SK-MEL-5 (cell line): ENCODE results near the gene TOR1A. TPM values are rescaled to one million over a fixed set of nuclear protein-coding genes. Genes with fewer than 3 reads are reported as not detected.

Experiments used
- DNase-seq: peaks from one replicate; pipeline ENCODE4 v3.0.0-alpha.2; 2016; ENCODE audit warnings: low read depth, low spot score
- in situ Hi-C: cut with HindIII; loops from 2 replicates; pipeline ENCODE4 v1.10.0; 2016; ENCODE audit warnings: low sequenced_read_pairs, high pct_unique_total_duplicates, low pct_unique_long_range_greater_than_20kb
- total RNA-seq: library from RNA; depleted of rRNA; stranded (reverse); fragments of >200 nt; shearing (Covaris generic); gene quantifications from 2 replicates; pipeline ENCODE4 v1.2.3, GENCODE V29; 2014

The TOR1A gene
- total RNA-seq, 1 experiment from 2014 or later: 23.7 TPM

DNA sequence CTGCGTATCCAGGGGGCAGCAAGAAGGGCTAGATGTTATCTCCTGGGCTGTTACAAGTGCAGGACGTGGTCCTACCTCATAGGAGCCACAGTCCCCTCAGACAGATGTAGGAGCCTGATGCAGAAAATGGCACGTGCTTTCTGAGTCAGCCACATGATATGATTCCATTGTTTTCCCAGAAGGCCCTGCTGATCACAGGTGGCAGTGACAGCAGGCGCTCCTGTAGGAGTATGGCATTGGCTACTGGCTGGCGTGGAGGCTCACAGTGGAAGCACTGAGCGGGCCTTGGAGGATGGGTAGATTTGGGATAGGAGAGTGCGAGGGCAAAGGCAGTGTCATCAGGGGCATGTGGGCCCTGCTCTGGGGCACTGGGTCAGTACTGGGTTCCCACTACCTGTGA is 33.3 kb upstream of the TOR1A start:
- no peak for DNase-seq
- in situ Hi-C loops: no loop called here

DNA sequence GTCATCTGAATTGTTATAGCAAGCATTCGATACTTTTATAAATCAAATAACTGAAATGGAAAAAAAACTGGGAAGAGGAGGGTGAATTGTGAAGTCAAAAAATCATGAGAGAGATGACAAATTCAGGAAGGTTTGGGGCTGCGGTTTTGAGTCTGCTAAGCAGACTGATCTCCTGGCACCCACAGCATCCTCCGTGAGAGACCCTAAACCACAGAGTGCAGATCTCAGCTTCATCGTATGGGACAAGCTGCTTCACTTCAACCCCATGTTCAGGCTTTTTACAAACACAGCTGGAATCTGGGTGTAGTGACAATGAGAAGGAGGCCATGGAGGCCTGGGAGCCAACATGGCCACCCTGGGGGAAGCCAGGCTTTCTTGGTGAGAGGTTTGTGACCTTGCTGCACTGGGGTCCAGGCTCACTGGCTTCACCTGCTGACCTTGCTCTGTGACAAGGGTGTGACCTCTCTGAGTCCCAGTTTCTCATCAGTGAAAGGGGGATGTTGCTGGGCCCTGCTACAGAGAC is 30.7 kb upstream of the TOR1A start:
- in situ Hi-C loops: no loop called here
- no peak for DNase-seq

DNA sequence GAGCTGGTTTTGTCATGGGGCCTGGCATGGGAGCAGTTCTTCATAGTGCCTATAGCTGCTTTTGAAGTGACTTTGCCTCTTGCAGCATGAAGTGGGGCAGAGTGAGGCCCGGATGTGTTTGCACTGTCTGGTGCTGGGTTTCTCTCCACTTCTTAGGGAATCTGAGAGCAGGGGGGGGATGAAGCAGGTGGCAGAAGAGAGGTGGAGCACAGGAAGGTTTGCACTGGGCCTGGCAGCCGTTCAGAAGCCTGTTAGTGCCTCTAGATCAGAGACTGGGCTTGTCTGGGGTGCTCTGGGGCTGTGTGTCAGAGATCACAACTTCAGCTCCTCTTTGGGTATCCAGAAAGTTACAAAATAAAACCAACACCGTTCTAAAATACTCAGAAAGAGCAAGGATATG is 29.7 kb upstream of the TOR1A start:
- DNase-seq: no peak
- in situ Hi-C loops: no loop called here

DNA sequence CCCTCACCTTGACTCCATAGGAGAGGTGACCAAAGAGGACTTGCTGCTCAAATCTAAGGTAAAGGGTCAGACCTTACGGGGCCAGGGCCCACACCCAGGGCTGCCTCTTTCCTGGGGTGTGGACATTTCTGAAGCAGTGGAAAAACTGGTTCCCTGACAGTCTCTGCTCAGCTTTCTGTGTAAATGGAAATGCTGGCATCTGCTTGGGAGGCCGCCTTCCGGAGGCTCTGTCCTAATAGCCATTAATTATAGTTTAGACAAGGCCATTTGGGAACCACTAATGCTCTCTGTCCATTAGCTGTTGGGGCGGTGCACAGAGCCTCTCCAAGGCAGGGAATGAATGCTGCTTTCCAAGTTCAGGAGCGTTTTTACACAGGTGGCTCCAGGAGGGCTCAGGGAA is 28.6 kb upstream of the TOR1A start:
- in situ Hi-C loops: no loop called here
- no peak for DNase-seq

DNA sequence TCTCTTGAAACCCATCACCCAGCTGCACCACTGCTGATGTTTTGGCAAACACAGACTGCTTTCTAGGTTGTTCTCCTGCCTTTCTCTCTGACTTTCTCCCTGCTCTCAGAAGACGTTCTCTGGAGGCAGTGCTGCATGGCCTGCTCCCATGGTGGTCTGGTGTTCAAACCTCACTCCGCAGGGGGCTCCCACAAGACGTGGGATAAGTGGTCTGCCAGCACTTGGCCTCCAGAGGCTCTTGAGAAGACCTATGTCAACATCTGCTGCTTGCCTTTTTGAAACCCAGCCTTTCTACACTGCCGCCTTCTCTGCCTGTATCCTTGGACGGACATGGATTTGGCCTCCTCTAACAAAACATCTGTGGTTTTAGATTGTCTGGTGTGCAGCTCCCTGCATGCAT is 27.9 kb upstream of the TOR1A start:
- no peak for DNase-seq
- in situ Hi-C loops: no loop called here

DNA sequence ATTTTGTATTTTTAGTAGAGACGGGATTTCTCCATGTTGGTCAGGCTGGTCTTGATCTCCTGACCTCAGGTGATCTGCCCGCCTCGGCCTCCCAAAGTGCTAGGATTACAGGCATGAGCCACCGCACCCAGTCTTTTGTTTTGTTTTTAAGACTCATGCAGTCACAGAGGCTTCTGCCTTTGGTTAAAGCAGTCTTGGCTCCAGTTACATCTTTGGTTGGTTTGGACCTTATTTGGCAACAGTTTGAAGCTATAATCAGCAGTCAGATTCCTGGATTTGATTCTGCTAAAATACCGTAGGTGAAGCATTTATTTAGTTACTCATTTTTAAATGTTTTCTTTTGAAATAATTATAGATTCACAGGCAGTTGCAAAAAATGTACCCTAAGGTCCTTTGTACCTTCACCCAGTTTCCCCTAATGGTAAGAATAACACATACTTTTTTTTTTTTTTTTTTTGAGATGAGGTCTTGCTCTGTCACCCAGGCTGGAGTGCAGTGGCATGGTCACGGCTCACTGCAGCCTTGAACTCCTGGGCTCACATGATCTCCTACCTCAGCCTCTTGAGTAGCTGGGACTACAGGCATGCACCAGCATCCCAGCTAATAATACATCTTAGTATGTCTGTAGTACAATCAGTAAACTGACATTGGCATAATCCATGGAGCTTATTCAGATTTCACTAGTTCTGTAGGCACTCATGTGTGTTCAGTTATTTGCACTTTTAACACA is 27.1 kb upstream of the TOR1A start:
- in situ Hi-C loops: no loop called here

DNA sequence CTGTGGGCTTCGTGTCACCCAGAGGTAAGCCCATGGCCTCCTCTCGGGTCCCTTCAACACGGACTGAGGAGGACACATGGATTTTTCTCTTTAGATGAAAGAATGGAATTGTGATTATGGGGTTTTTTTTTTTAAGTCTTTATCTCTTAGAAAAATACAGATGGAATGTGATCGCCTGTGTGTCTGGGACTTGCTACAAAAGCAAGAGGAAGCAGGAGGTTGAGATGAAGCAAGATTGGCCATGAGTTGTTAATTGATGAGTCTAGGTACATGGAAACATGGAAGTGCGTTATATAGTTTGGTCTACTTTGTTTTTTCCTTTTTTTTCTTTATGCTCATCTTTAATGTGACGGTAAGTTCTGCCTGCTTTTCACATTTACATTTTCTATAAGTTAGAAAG is 26.0 kb upstream of the TOR1A start:
- in situ Hi-C loops: no loop called here

More for the DNA sequence above, 27.1 kb upstream of the TOR1A start:
- no peak for DNase-seq

DNA sequence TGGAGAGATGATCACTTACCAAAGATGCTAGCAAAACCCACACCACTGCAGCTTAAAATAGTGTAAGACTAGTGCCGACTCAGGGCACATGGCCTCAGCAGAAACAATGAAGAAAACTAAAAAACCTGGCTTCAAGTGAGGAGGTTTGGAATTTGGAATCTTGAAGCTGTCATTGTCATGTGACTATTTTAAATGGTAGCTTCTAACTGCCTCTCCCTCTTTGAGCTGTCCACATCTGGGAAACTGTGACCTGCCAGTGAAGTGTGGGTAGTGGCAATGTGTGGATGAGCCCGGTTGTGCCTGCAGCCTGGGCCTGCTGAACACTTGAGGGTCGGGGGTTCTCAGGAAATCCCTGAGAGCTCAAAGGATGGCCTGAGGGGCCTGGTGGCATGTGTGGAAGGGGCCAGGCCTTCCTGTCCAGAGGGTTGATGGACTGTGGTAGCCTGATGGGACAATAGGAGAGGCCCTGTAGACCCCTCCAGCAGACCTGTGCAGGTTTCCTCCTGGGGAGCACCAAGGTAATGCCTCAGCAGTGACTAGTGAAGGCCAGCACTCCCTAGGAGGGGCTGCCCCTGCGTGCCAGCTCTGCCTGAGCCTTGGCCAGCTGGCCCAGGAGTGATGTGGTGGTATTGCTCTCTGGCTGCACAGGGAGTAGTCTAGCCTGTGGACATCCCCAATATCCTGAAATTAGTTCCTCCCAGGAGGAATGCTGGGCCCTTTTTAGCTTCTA is 24.9 kb upstream of the TOR1A start:
- in situ Hi-C loops: no loop called here
- no peak for DNase-seq

More for the DNA sequence above, 26.0 kb upstream of the TOR1A start:
- DNase-seq: no peak

DNA sequence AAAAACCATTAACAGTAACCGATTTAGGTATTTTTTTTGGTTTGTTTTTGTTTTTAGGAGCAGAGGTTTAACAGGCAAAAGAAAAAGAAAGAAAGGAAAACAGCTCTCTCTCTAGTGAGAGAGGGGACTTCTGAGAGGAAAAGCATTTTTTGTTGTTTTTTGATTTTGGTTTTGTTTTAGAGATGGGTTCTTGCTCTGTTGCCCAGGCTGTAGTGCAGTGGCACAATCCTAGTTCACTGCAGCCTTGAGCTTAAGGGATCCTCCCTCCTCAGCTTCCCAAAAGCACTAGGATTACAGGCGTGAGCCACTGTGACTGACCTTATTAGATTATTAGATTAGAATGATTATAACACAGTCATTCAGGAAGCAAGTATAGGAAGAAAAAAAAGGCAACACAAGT is 21.4 kb upstream of the TOR1A start:
- DNase-seq: no peak
- in situ Hi-C loops: no loop called here

DNA sequence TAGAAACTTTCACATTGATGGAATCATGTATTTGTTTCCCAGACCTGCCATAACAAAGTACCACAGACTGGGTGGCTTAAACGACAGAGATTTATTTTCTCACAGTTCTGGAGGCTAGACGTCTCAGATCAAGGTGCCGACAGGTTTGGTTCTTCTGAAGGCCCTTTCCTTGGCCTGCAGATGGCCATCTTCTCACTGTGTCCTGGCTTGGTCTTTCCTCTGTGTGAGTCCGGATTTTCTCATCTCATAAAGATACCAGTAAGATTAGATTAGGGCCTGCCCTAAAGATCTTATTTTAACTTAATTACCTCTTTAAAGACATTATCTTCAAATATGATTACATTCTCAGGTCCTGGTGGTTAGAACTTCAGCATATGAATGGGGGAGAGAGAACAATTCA is 17.1 kb upstream of the TOR1A start:
- in situ Hi-C loops: no loop called here

DNA sequence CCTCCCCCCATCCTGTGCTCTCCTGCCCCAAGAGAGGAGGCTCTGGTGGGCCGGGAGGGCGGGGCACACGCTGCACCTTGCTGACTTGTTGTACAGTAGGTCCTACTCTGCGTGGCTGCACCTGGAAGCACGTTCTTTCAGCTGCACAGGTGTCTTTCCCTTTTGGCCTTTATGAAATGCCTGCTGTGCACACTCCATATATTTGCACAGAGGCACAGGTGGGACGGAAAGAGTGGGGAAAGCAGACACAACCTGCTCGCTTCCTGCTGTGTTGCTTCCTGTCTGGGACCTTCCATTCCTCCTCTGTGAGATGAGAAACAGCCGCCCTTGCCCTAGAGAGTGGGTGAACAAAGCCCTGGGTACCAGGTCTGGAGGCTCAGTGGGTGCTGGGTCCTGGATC is 16.1 kb upstream of the TOR1A start:
- DNase-seq: no peak
- in situ Hi-C loops: no loop called here

More for the DNA sequence above, 17.1 kb upstream of the TOR1A start:
- no peak for DNase-seq

DNA sequence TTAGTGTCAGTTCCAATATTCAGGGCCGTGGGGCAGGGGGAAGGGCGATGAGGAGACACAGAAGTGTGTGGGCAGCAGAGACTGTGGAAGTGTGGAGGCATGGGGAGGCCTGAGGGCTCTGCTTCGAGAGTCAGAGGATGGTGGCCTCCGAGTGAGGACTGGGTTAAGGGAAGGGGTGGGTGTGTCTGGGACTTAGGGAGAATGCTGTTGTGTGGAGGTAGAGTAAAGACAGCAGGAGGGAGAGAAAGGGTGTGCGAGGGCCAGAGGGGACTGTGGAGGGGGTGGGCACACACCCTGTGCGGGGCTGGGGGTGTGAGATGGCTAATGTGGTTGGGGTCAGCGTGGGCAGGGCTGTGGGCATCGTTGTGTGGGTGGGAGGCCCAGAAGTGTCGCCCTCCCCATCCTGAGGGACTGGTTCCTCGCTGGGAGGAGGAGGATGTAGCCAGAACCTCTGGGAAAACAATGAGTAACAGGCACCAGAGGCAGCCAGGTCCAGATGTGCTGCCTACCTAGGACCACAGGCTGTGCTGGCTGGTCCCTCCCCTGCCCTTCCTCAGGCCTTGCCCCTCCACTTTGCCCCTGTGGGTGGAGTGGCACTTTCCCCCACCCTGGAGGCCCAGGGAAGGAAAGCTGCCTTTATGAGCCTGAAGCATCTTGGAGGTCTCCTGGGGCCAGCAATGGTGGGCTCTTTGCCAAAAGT is 15.5 kb upstream of the TOR1A start:
- DNase-seq: no peak
- in situ Hi-C loops: no loop called here

DNA sequence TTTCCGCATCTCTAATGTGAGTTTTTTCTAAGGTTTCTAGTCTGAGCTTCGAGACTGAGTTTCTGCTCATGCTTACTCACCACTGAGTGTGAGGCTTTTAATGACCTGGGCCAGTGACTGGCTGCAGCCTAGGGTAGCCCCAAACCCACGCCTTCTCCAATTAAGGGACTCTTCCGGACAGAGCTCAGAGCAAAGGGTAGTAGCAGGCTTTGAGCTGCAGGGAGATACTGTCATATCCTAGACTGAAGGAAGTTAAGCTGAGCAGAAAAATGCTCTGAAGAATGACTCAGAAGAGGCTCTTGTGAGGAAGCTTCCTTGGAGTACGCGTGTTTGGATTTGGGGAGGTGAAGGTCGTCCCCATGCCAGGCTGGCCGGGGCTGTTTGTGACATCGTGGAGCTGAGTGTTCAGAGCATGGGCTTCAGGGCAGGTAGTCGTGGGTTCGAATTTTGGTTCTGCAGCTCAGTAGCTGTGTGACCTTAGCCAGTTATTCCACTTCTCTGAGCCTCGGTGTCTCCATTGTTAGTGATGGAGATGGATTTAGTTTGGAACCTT is 14.8 kb upstream of the TOR1A start:
- DNase-seq: no peak
- in situ Hi-C loops: no loop called here

DNA sequence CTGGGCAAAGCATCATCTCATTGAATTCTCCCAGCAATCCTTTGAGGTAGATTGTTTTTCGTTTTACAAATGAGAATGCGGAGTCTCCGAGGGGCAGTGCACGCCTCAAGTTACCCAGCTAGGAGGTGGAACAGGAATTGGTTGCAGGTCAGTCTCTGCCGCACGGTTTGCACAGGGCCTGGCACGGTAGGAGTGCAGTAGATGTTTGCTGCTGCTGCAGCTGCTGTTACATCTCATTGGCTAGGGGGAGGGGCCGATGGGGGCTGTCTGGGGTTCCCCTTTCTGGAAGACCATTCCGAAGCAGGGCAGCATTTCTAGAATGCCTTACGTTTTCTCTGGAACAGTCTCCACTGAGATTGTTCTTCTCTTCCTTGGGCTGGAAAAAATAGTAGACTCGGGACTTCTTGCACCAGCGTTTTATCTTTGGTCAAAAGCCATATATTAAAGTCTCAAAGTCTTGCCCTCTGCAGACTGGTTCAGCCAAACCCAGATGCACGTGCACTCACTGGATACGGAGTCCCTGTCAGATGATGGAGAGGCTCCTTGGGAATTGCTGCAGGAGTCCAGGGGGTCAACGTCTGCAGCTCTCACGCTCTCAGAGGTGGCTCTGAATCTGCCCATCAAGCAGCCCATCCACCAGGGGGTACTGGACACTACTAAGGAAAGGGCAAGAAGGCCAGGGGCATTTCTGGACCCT is 12.5 kb upstream of the TOR1A start:
- in situ Hi-C loops: no loop called here
- no peak for DNase-seq

DNA sequence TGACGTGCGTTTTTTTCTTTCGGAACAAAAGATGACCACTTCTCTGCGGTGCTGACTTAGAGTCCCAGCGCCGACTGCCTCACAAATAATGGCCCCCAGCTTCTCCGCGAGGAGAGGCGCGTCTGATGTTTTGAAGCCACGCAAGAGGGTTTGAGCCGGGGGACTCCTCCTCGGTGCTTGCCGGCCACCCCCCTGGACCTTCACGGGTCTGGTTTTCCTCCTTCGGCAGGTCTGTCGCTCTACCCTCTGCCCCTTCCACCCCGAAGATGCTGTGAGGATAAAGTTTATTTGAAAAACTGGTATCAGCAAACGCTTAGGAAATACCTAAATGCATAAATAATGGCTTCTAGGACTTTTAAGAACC is 11.9 kb upstream of the TOR1A start:
- DNase-seq: no peak
- in situ Hi-C loops: no loop called here

DNA sequence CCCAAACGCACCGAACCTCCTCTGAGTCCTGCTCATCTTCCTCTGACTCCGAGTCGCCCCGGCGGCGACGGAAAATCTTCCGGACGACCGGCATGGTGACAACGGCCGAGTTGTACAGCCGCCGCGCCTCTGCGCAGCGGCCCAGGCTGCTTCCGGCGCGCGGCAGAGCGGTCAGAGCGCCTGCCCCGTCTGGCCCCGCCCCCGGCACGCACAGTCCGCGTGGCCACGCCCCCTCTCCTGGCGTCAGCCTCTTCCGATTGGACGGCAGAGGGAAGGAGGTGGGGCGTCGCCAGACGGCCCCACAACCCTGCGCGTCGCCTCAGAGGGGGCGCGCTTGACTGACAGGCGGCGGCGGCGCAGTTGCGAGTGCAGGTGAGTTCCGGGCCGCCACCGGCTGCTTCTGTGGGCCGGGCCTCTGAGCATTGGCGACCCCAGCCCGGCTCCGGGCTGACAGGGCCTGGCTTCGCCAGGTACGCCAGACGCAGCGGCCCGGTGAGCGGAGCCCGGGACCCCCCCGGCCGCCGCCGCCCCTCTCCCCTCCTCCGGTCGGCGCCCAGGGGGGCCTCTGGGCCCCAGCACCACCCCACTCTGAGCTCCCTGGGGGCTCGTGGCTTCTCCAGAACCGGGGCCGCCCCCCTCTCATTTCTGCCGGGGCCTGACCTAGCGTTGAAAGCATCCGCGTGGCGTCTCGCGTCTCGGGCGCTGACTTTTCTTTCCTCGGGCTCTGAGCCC is 11.4 kb upstream of the TOR1A start, which contains the start of the genes C9orf78 and USP20:
Gene C9orf78 (minus strand): TSS at position 148 of the 732 bp plus-strand sequence. CDS start 54 bp downstream, at position 94.
Gene USP20 (plus strand): TSS at position 331 of the 732 bp plus-strand sequence. CDS start 17,098 bp downstream, outside the sequence.
- in situ Hi-C loops: no loop called here
- peak; percentile 96 for DNase-seq
